ENCODE results near the gene GSDME. TPM values are rescaled to one million over a fixed set of nuclear protein-coding genes. Genes with fewer than 3 reads are reported as not detected.

GSDME gene
- total RNA-seq, 3 donors from 2014 or later (not counting 1 experiment from before 2014, with no cell fraction given) = 0.20 to 0.31 TPM; not detected in 1

GRCh38 chr7:24800667-24801066 is 43.4 kb upstream of the GSDME start:
- Mint-ChIP-seq H3K4me1 (peaks cover 4 to 5% of the 10 kb centered on the region in 2 donors), H3K27ac (no peak overlapping the region), H3K36me3 (peaks cover 42% of the 10 kb centered on the region), H3K27me3 (ENCODE audit: low read depth in 2 of 2) (no peaks in the 10 kb centered on the region), H3K9me3 (no peaks in the 10 kb centered on the region), H3K4me3 (no peak overlapping the region)
- intact Hi-C loops (cut with micrococcal nuclease) = no loop called here
- H3K9me3 ChIP-seq (ENCODE audit: control insufficient read depth, insufficient read depth, low read length) = no peaks in the 10 kb centered on the region
- no peak overlapping the region for H3K4me3 ChIP-seq (ENCODE audit: low read length)
- DNase-seq = no peak
- H3K27ac ChIP-seq (ENCODE audit: low read length) = no peak overlapping the region
- H3K4me1 ChIP-seq (ENCODE audit: control insufficient read depth, insufficient read depth, low read length) = no peaks in the 10 kb centered on the region
- no peaks in the 10 kb centered on the region for H3K27me3 ChIP-seq (ENCODE audit: control insufficient read depth, insufficient read depth, low read length)
- no peak for ATAC-seq
- H3K36me3 ChIP-seq (ENCODE audit: control insufficient read depth, insufficient read depth, low read length) = peaks cover 65% of the 10 kb centered on the region
- no peak for TF ChIP-seq CTCF (IDR thresholded peaks at IDR 0.05)
- 74% methylated on average over 9 of the region's 9 CpGs for WGBS (ENCODE audit: insufficient coverage)

GRCh38 chr7:24800073-24800472 is 42.8 kb upstream of the GSDME start:
- Histone ChIP-seq H3K9me3 (ENCODE audit: control insufficient read depth, insufficient read depth, low read length) (no peaks in the 10 kb centered on the region), H3K27ac (ENCODE audit: low read length) (no peak overlapping the region), H3K27me3 (ENCODE audit: control insufficient read depth, insufficient read depth, low read length) (no peaks in the 10 kb centered on the region), H3K4me3 (ENCODE audit: low read length) (no peak overlapping the region), H3K36me3 (ENCODE audit: control insufficient read depth, insufficient read depth, low read length) (peaks cover 59% of the 10 kb centered on the region), H3K4me1 (ENCODE audit: control insufficient read depth, insufficient read depth, low read length) (no peaks in the 10 kb centered on the region)
- ATAC-seq (no peak), DNase-seq (no peak)
- H3K4me1 Mint-ChIP-seq = peaks cover 4 to 6% of the 10 kb centered on the region in 2 donors
- no peak for TF ChIP-seq CTCF (IDR thresholded peaks at IDR 0.05)
- H3K27me3 Mint-ChIP-seq (ENCODE audit: low read depth in 2 of 2) = no peaks in the 10 kb centered on the region
- no peak overlapping the region for H3K27ac Mint-ChIP-seq
- 99% methylated on average over 4 of the region's 6 CpGs for WGBS (ENCODE audit: insufficient coverage)
- H3K36me3 Mint-ChIP-seq = peaks cover 42% of the 10 kb centered on the region
- no peaks in the 10 kb centered on the region for H3K9me3 Mint-ChIP-seq
- no peak overlapping the region for H3K4me3 Mint-ChIP-seq
- intact Hi-C loops (cut with micrococcal nuclease) = no loop called here

GRCh38 chr7:24799506-24799905 is 42.2 kb upstream of the GSDME start:
- Histone ChIP-seq H3K27ac (ENCODE audit: low read length) (no peak overlapping the region), H3K4me3 (ENCODE audit: low read length) (no peak overlapping the region), H3K36me3 (ENCODE audit: control insufficient read depth, insufficient read depth, low read length) (peaks cover 55% of the 10 kb centered on the region), H3K27me3 (ENCODE audit: control insufficient read depth, insufficient read depth, low read length) (no peaks in the 10 kb centered on the region), H3K9me3 (ENCODE audit: control insufficient read depth, insufficient read depth, low read length) (no peaks in the 10 kb centered on the region), H3K4me1 (ENCODE audit: control insufficient read depth, insufficient read depth, low read length) (no peaks in the 10 kb centered on the region)
- TF ChIP-seq CTCF (IDR thresholded peaks at IDR 0.05) = no peak
- no peaks in the 10 kb centered on the region for H3K27me3 Mint-ChIP-seq (ENCODE audit: low read depth in 2 of 2)
- H3K9me3 Mint-ChIP-seq = no peaks in the 10 kb centered on the region
- DNase-seq = no peak
- no peak overlapping the region for H3K4me3 Mint-ChIP-seq
- WGBS (ENCODE audit: insufficient coverage) = 100% methylated on average over 2 of the region's 3 CpGs
- no peak overlapping the region for H3K27ac Mint-ChIP-seq
- intact Hi-C loops (cut with micrococcal nuclease) = no loop called here
- H3K36me3 Mint-ChIP-seq = peaks cover 39% of the 10 kb centered on the region
- no peak for ATAC-seq
- peaks cover 9 to 12% of the 10 kb centered on the region in 2 donors for H3K4me1 Mint-ChIP-seq

GRCh38 chr7:24798261-24798660 is 41.0 kb upstream of the GSDME start:
- no peaks in the 10 kb centered on the region for H3K27me3 Mint-ChIP-seq (ENCODE audit: low read depth in 2 of 2)
- Histone ChIP-seq H3K27me3 (ENCODE audit: control insufficient read depth, insufficient read depth, low read length) (no peaks in the 10 kb centered on the region), H3K36me3 (ENCODE audit: control insufficient read depth, insufficient read depth, low read length) (peaks cover 45% of the 10 kb centered on the region), H3K9me3 (ENCODE audit: control insufficient read depth, insufficient read depth, low read length) (no peaks in the 10 kb centered on the region), H3K4me3 (ENCODE audit: low read length) (no peak overlapping the region), H3K27ac (ENCODE audit: low read length) (no peak overlapping the region), H3K4me1 (ENCODE audit: control insufficient read depth, insufficient read depth, low read length) (no peaks in the 10 kb centered on the region)
- H3K4me3 Mint-ChIP-seq = no peak overlapping the region
- H3K36me3 Mint-ChIP-seq = peaks cover 30% of the 10 kb centered on the region
- TF ChIP-seq CTCF (IDR thresholded peaks at IDR 0.05) = no peak
- 98% methylated on average over 2 of the region's 4 CpGs for WGBS (ENCODE audit: insufficient coverage)
- no peak overlapping the region for H3K27ac Mint-ChIP-seq
- DNase-seq (no peak), ATAC-seq (no peak)
- no peaks in the 10 kb centered on the region for H3K9me3 Mint-ChIP-seq
- H3K4me1 Mint-ChIP-seq = peaks cover 17 to 20% of the 10 kb centered on the region in 2 donors
- intact Hi-C loops (cut with micrococcal nuclease) = no loop called here
